ENCODE results near the gene EFNA1. TPM values are rescaled to one million over a fixed set of nuclear protein-coding genes. Genes with fewer than 3 reads are reported as not detected.

Gene EFNA1
- total and polyA plus RNA-seq, 2 of the 13 experiments (the other 11 are each of a cell fraction or from before 2014, with no cell fraction given), result 81.8 to 874 TPM

DNA sequence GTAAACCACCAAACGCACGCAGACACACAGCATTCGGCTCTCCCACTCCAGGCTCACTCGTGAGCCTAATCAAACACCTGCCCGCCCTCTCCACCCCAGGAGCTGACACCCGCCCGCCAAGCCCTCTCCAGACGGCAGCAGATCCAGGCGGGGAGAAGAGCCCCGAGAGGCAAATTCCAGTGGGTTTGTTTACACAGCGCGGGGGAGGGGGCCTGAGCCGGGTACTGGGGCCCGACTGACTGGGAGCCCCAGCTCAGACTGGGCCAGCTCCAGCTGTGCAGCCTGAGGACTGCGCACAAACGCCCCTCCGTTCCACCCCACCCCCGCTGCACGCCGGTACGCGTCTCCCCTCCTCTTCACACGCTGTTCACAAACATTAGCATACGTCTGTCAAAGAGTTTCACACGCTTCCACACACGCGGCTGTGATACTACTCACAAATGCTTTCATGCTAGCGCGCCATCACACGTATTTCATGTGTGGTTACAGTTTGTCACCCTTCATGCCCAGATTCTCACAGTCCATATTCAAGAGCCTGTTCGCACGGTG is 1.0 kb upstream of the EFNA1 start (continued):
- TF ChIP-seq ZNF280B (CRISPR knock-in tag; IDR thresholded peaks at IDR 0.05; ENCODE audit: borderline replicate concordance), result 0 out of 2 replicates have a peak, but pooled peaks have one; percentile 11
- TF ChIP-seq FOXJ3 (CRISPR knock-in tag; IDR thresholded peaks at IDR 0.05; ENCODE audit: borderline replicate concordance), result no peak
- no peak for TF ChIP-seq CBX2 (IDR thresholded peaks at IDR 0.05; ENCODE audit: low read depth, low read length)
- no peak for TF ChIP-seq CBX2 (CRISPR knock-in tag; IDR thresholded peaks at IDR 0.05; ENCODE audit: low read depth)
- no peak for TF ChIP-seq ZFX (CRISPR knock-in tag; IDR thresholded peaks at IDR 0.05; ENCODE audit: low read depth)
- peak; percentile 66; the same call in 1 of the 2 replicates for TF ChIP-seq ZNF354B (CRISPR knock-in tag; IDR thresholded peaks at IDR 0.05)
- 0 out of 2 replicates have a peak, but pooled peaks have one; percentile 4 for TF ChIP-seq ZNF850 (CRISPR knock-in tag; conservative IDR thresholded peaks at IDR 0.05)
- TF ChIP-seq ZBTB20 (CRISPR knock-in tag; IDR thresholded peaks at IDR 0.05; ENCODE audit: borderline replicate concordance, low read depth), result no peak
- TF ChIP-seq SP1 (IDR thresholded peaks at IDR 0.05), result no peak
- no peak for TF ChIP-seq SP1 (CRISPR knock-in tag; IDR thresholded peaks at IDR 0.05)
- peak; percentile 36; the same call in 1 of the 2 replicates for TF ChIP-seq CHD4 (IDR thresholded peaks at IDR 0.05; ENCODE audit: borderline replicate concordance, low read length)
- no peak for TF ChIP-seq NBN (conservative IDR thresholded peaks at IDR 0.05)
- peak; percentile 60 for TF ChIP-seq ZNF441 (CRISPR knock-in tag; IDR thresholded peaks at IDR 0.05; ENCODE audit: borderline replicate concordance)
- TF ChIP-seq MTF2 (CRISPR knock-in tag; IDR thresholded peaks at IDR 0.05; ENCODE audit: borderline replicate concordance), result no peak
- no peak for TF ChIP-seq PCBP2 (optimal IDR thresholded peaks at IDR 0.05; ENCODE audit: low read depth, low read length, poor library complexity, severe bottlenecking)
- TF ChIP-seq TFDP1 (CRISPR knock-in tag; IDR thresholded peaks at IDR 0.05; ENCODE audit: borderline replicate concordance), result no peak
- no peak for TF ChIP-seq ZNF597 (CRISPR knock-in tag; IDR thresholded peaks at IDR 0.05)
- no peak for TF ChIP-seq ZBTB14 (CRISPR knock-in tag; IDR thresholded peaks at IDR 0.05)
- TF ChIP-seq ZNF558 (CRISPR knock-in tag; IDR thresholded peaks at IDR 0.05; ENCODE audit: borderline replicate concordance), result no peak
- peak; percentile 38 for TF ChIP-seq SKI (IDR thresholded peaks at IDR 0.05; ENCODE audit: partially characterized antibody)
- TF ChIP-seq, protein P1, sequence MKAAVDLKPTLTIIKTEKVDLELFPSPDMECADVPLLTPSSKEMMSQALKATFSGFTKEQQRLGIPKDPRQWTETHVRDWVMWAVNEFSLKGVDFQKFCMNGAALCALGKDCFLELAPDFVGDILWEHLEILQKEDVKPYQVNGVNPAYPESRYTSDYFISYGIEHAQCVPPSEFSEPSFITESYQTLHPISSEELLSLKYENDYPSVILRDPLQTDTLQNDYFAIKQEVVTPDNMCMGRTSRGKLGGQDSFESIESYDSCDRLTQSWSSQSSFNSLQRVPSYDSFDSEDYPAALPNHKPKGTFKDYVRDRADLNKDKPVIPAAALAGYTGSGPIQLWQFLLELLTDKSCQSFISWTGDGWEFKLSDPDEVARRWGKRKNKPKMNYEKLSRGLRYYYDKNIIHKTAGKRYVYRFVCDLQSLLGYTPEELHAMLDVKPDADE (CRISPR knock-in tag; IDR thresholded peaks at IDR 0.05), result no peak
- TF ChIP-seq SP2 (CRISPR knock-in tag; IDR thresholded peaks at IDR 0.05), result no peak
- TF ChIP-seq, protein P2, sequence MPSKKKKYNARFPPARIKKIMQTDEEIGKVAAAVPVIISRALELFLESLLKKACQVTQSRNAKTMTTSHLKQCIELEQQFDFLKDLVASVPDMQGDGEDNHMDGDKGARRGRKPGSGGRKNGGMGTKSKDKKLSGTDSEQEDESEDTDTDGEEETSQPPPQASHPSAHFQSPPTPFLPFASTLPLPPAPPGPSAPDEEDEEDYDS (CRISPR knock-in tag; IDR thresholded peaks at IDR 0.05), result no peak
- peak; percentile 8 for TF ChIP-seq RAD21 (CRISPR knock-in tag; IDR thresholded peaks at IDR 0.05)
- TF ChIP-seq ZC3H4 (CRISPR knock-in tag; IDR thresholded peaks at IDR 0.05; ENCODE audit: borderline replicate concordance), result peak; percentile 95

Data from HepG2 (cell line).